ELR (cell line): Measurements from ENCODE around the gene GOLT1B.
A peak's percentile ranks its signal among the peaks of the same experiment; 100 is the strongest.

ENCODE experiments used
- DNase-seq: peaks from one replicate; pipeline ENCODE4 v3.0.0-alpha.2; 2015; ENCODE audit warnings: low read depth

Gene GOLT1B

DNA sequence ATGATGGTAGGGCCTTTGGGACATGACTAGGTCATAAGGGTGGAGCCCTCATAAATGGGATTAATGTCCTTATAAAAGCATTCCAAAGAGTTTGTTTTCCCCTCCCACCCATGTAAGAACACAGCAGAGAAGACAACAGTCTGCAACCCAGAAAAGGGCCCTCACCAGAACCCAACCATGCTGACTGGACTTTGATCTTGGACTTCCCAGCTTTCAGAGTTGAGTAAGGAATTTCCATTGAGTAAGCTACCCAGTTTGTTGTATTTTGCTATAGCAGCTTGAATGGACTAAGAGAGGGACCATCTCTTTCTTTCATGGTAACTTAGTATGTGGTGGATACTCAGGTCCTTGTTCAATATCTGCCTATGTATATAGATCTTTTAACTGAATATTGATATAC lies 21.6 kb downstream of the GOLT1B start:
- DNase-seq, result no peak

DNA sequence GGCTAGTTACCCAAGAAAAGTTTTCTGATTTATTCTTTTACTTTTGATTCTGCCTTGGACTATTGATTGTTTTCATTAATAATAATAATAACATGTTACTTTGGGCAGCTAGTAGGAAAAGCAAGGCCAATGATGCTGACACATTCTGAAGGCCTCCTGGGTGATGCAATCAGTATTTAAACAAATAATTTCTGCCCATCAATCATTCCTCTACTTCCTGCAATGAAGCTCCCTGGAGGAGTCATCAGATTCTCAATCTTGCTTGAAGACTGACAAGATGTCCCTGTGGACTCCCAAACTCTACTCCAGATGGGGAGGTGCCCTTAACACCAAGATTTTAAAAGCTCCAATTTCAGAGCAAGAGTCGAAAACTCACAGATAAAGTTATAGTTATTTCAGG lies 24.5 kb downstream of the GOLT1B start, which contains the start of gene SPX:
Gene SPX (plus strand): TSS at position 244 of the 400 bp plus-strand sequence. CDS start 177 bp downstream, outside the sequence.
- peak; percentile 32 for DNase-seq

- DNase-seq, result no peak
Observed at GRCh38 chr12:21526721-21527345, 25.2 kb downstream of the GOLT1B start.

- DNase-seq, result peak; percentile 73
Observed at GRCh38 chr12:21527451-21528180, 26.0 kb downstream of the GOLT1B start.

GRCh38 chr12:21528953-21529352 lies 27.4 kb downstream of the GOLT1B start:
- DNase-seq, result no peak

GRCh38 chr12:21529456-21529855 lies 27.9 kb downstream of the GOLT1B start:
- DNase-seq, result no peak

GRCh38 chr12:21538061-21538653 lies 36.6 kb downstream of the GOLT1B start:
- DNase-seq, result no peak

GRCh38 chr12:21539797-21540196 lies 38.2 kb downstream of the GOLT1B start:
- no peak for DNase-seq

- no peak for DNase-seq
Observed at GRCh38 chr12:21541773-21542172, 40.2 kb downstream of the GOLT1B start.

- no peak for DNase-seq
Observed at GRCh38 chr12:21542403-21542802, 40.8 kb downstream of the GOLT1B start.

DNA sequence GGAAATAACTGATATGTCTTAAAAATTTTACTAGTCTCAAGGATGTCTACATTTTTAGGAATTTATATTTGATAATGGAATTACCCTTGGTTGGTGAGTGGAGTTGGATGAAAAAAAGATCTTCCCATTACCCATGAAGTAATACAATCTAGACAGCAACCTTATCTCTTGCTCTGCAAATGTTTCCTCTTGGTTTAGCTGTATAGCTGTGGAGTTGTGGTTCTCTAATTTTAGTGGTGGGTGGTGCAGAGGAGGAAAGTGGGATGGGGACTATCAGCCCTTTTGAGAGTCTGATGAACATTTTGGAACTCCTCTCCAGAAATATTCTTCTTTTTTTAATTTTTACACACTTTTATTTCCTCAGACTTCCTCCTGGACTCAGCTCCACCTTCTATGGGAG lies 41.6 kb downstream of the GOLT1B start:
- no peak for DNase-seq

- no peak for DNase-seq
Observed at GRCh38 chr12:21545557-21545956, 44.0 kb downstream of the GOLT1B start.

DNA sequence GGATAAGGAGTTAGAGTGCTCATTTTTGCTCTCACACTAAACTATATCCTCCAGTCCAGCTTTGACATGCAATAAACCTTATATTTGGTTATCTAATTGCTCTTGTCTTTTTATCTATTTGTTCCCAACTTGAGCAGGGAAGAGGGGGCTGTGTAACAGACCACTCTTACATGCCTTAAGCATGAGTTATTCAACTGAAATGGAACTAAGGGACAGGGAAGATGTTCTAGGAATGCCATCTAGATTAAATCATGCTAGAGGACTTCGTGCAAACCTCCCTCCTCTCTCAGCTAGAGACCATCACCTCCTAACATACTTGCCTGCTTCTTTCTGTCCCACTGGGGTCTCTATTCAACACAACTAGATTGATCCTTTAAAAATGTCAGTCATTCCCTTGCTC lies 45.1 kb downstream of the GOLT1B start:
- DNase-seq, result peak; percentile 6

DNA sequence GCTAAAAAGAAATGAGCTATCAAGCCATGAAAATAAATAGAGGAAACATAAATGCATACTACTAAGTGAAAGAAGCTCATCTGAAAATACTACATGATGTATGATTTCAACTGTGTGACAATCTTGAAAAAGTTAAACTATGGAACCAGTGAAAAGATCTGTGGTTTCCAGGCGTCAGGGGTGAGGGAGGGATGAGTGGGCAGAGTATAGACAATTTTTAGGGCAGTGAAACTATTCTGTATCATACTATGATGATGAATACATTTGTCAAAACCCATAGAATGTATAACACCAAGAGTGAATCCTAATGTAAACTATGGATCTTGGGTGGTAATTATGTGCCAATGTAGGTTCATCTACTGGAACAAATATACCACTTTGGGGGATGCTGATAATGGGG lies 45.8 kb downstream of the GOLT1B start:
- DNase-seq, result no peak

- no peak for DNase-seq
Observed at GRCh38 chr12:21551841-21552465, 50.4 kb downstream of the GOLT1B start.

GRCh38 chr12:21552635-21553328 lies 51.2 kb downstream of the GOLT1B start:
- no peak for DNase-seq

GRCh38 chr12:21553329-21553675 lies 51.7 kb downstream of the GOLT1B start:
- DNase-seq, result no peak

- DNase-seq, result no peak
Observed at GRCh38 chr12:21558100-21558679, 56.6 kb downstream of the GOLT1B start.

GRCh38 chr12:21559855-21560569 lies 58.4 kb downstream of the GOLT1B start:
- DNase-seq, result peak; percentile 57

DNA sequence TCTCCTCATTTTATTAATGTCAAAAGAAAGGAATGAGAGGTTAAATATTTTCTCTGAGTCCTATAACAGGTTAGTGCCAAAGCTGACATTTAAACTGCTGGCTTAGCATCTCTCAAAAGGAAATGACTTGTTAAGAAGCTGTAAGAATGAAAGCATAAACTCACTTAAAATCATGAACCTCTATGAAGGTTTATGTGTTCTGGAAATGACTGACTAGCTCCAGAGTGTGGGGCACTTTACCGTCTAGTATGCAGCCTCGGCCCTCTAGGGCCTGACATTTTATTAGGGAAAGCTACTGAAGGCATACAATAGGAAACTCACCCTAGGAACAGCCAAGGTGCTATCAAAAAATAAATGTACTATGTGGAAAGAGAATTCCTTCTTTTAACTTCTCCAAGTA lies 59.6 kb downstream of the GOLT1B start:
- no peak for DNase-seq

GRCh38 chr12:21562859-21563258 lies 61.3 kb downstream of the GOLT1B start:
- no peak for DNase-seq
